HL-60 (cell line): ENCODE measurements around the gene GNG7.

Source experiments
- DNase-seq, 2 experiments: peaks; one replicate each; pipeline ENCODE4 v3.0.0-alpha.2; 2010 to 2020; ENCODE audit warnings: low read depth in 1 of 2, low spot score in 1 of 2
- H3K27ac ChIP-seq: fragments of 250-450 bp; sonication (Bioruptor Pico); replicated peaks from 2 replicates; pipeline ENCODE4 v1.5.1; 2020; ENCODE audit warnings: mild to moderate bottlenecking, moderate library complexity
- H3K27me3 ChIP-seq: fragments of 250-450 bp; sonication (Bioruptor Pico); 2 replicates; pipeline ENCODE4 v1.5.1; 2021; ENCODE audit warnings: mild to moderate bottlenecking, moderate library complexity; ENCODE audit not compliant: insufficient read depth, poor library complexity, severe bottlenecking
- H3K4me3 ChIP-seq: replicated peaks from 2 replicates; pipeline ENCODE4 v1.5.1; 2011; ENCODE audit warnings: mild to moderate bottlenecking, control low read depth, low read length; ENCODE audit not compliant: insufficient read depth
- CTCF ChIP-seq: IDR thresholded peaks from one replicate; pipeline ENCODE4 v1.5.1; 2011; ENCODE audit warnings: low read length, control low read depth, inconsistent platforms; ENCODE audit not compliant: insufficient read depth
- GABPA ChIP-seq: IDR thresholded peaks from 2 replicates; pipeline ENCODE4 v1.6.1; 2012; ENCODE audit warnings: low read depth
- POLR2AphosphoS5 ChIP-seq: IDR thresholded peaks from 2 replicates; pipeline ENCODE4 v1.6.1; 2012; ENCODE audit warnings: low read depth
- REST ChIP-seq: IDR thresholded peaks from 2 replicates; pipeline ENCODE4 v1.6.1; 2012; ENCODE audit warnings: low read depth; ENCODE audit not compliant: insufficient replicate concordance
- SPI1 ChIP-seq: IDR thresholded peaks from 2 replicates; pipeline ENCODE4 v1.6.1; 2012; ENCODE audit warnings: low read depth, mild to moderate bottlenecking, borderline replicate concordance

Gene GNG7

GRCh38 chr19:2694196-2694595 is 8.3 kb downstream of the GNG7 start:
- TF ChIP-seq CTCF (no peak), POLR2AphosphoS5 (no peak), REST (no peak), SPI1 (no peak), GABPA (no peak)
- Histone ChIP-seq H3K27ac (no peak overlapping the region), H3K27me3 (no peaks in the 10 kb centered on the region), H3K4me3 (no peak overlapping the region)
- DNase-seq = no peak

DNA sequence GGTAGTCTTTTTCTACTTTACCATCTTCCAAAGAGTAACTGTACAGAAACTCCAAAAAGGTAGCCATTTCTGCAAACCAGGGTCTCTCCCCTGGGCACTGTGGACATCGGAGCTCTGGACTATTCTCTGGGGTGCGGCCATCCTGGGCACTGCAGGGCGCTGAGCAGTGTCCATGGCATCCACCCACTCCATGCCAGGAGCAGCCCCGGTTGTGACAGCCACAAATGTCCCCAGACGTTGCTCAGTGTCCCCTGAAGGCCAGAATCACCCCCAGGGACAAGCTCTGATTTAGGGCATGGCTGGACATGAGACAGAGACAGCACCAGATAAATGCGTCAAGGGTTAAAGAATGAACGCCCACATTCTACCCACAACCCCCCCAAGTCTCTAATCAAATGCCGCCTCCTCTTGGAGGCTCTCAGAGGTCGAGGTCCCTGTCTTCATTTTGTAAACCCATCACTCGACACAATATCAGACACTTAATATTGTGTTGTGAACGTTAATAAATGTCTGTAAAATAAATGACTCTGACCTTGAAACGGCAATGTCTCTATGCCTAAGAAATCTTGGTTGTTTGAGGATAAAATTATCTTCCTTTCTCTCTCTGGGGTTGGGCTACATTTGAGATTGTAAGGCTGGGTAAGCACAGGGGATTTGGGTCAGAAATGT is 8.9 kb downstream of the GNG7 start:
- TF ChIP-seq SPI1 (no peak), CTCF (no peak), POLR2AphosphoS5 (no peak), GABPA (no peak), REST (no peak)
- Histone ChIP-seq H3K27me3 (no peaks in the 10 kb centered on the region), H3K27ac (no peak overlapping the region), H3K4me3 (no peak overlapping the region)
- no peak for DNase-seq

DNA sequence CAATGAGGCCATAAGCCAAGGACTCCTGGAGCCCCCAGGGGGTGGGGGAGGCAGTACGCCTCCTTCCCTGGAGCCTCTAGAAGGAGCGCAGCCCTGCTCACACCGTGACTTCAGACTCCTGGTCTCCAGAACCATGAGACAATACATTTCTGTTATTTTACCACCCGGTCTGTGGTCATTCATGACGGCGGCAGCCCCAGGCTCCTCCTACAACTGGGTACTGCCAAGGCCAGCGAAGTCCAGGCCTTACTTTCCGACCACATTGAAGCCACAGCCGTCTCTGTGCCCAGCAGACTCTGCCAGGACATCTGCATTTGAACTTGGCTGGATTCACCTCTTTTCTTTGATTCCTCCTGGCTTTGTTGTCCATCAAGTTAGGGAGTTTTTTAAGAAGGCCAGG is 10.5 kb downstream of the GNG7 start:
- DNase-seq = no peak
- no peaks in the 10 kb centered on the region for H3K27me3 ChIP-seq
- H3K27ac ChIP-seq = no peak overlapping the region
- no peak overlapping the region for H3K4me3 ChIP-seq
- TF ChIP-seq REST (no peak), SPI1 (no peak), POLR2AphosphoS5 (no peak), CTCF (no peak), GABPA (no peak)
